B cell (primary cell): ENCODE data around the gene PLPP3. TPM values are rescaled to one million over a fixed set of nuclear protein-coding genes. Genes with fewer than 3 reads are reported as not detected.

Experiments used
- ATAC-seq: fragments of 200-7000 bp; cut with Tn5 transposase; one replicate; pipeline ENCODE4 v1.10.0; 2021; ENCODE audit warnings: low read depth, mild to moderate bottlenecking, moderate number of reproducible peaks, moderate library complexity
- CTCF ChIA-PET: fragments of 350-600 bp; sonication (Branson Sonifier 250); formaldehyde crosslinking; loops from one replicate; lab custom pipeline; 2021; ENCODE audit warnings: antibody characterized with exemption, inconsistent platforms; lab: Charles Lee
- POLR2A ChIA-PET: fragments of 350-600 bp; sonication (Branson Sonifier 250); formaldehyde crosslinking; loops from one replicate; lab custom pipeline; 2021; ENCODE audit warnings: antibody characterized with exemption; lab: Charles Lee
- DNase-seq: peaks from one replicate; pipeline ENCODE4 v3.0.0; 2013
- H2AFZ ChIP-seq: 2 replicates; pipeline ENCODE4 v1.6.1; 2012; ENCODE audit warnings: mild to moderate bottlenecking, low read depth, low read length; ENCODE audit not compliant: insufficient read depth, poor library complexity, severe bottlenecking
- H3K27ac ChIP-seq, 2 donors: 1 replicate in 1 of 2; 2 replicates in 1 of 2; pipeline ENCODE4 v1.5.1; 2012 to 2013; ENCODE audit warnings: low read length in 2 of 2, mild to moderate bottlenecking in 2 of 2, moderate library complexity in 1 of 2
- H3K27me3 ChIP-seq, 4 experiments: fragments of 200-600 bp in 1 of 4; sonication (generic) in 1 of 4; replicated peaks in 1 of 4; 1 replicate in 2 of 4; 2 replicates in 2 of 4; pipeline versions ENCODE4 v1.6.1 to v1.7.0; 2013 to 2016; ENCODE audit warnings: low read length in 3 of 4, mild to moderate bottlenecking in 2 of 4, mixed read lengths in 1 of 4, moderate library complexity in 1 of 4; ENCODE audit not compliant: insufficient read depth in 4 of 4, control insufficient read depth in 3 of 4; ENCODE audit errors: control extremely low read depth in 1 of 4
- H3K36me3 ChIP-seq, 2 experiments: replicated peaks in 1 of 2; 1 replicate in 1 of 2; 2 replicates in 1 of 2; pipeline versions ENCODE4 v1.6.1 to v1.7.1; 2013; ENCODE audit warnings: low read length in 1 of 2; ENCODE audit not compliant: insufficient read depth in 2 of 2, control insufficient read depth in 1 of 2; ENCODE audit errors: control extremely low read depth in 1 of 2, extremely low read depth in 1 of 2
- H3K4me1 ChIP-seq, 2 donors: fragments of 200-600 bp in 1 of 2; sonication (generic) in 1 of 2; 1 replicate in 1 of 2; 2 replicates in 1 of 2; pipeline versions ENCODE4 v1.5.1 to v1.6.1; 2013 to 2017; ENCODE audit warnings: low read length in 2 of 2; ENCODE audit not compliant: control insufficient read depth in 2 of 2, insufficient read depth in 2 of 2
- H3K4me2 ChIP-seq: replicated peaks from 2 replicates; pipeline ENCODE3; 2012; ENCODE audit warnings: mild to moderate bottlenecking, low read depth, low read length; ENCODE audit not compliant: poor library complexity, severe bottlenecking
- H3K4me3 ChIP-seq, 5 experiments: fragments of 200-600 bp in 1 of 5; sonication (generic) in 1 of 5; 1 replicate in 3 of 5; 2 replicates in 2 of 5; pipeline versions ENCODE4 v1.5.1 to v1.7.0; 2011 to 2016; ENCODE audit warnings: low read length in 4 of 5, mild to moderate bottlenecking in 4 of 5, low read depth in 2 of 5, control low read depth in 1 of 5, moderate library complexity in 1 of 5; ENCODE audit not compliant: insufficient read depth in 1 of 5; ENCODE audit errors: control extremely low read depth in 1 of 5, extremely low read depth in 1 of 5
- H3K79me2 ChIP-seq: fragments of 200-600 bp; sonication (generic); one replicate; pipeline ENCODE4 v1.6.0; 2016; ENCODE audit warnings: low read length; ENCODE audit not compliant: control insufficient read depth, insufficient read depth
- H3K9ac ChIP-seq: fragments of 200-600 bp; sonication (generic); 2 replicates; pipeline ENCODE4 v1.6.1; 2017; ENCODE audit warnings: mild to moderate bottlenecking, low read length, moderate library complexity
- H3K9me3 ChIP-seq, 3 donors: one replicate each; pipeline versions ENCODE4 v1.6.1 to v1.7.1; 2013; ENCODE audit warnings: low read length in 2 of 3; ENCODE audit not compliant: control insufficient read depth in 2 of 3, insufficient read depth in 1 of 3; ENCODE audit errors: control extremely low read depth in 1 of 3
- H4K20me1 ChIP-seq: 2 replicates; pipeline ENCODE4 v1.6.0; 2012; ENCODE audit warnings: mild to moderate bottlenecking, low read length; ENCODE audit not compliant: insufficient read depth, control insufficient read depth, poor library complexity, severe bottlenecking
- H3K27ac Mint-ChIP-seq: one replicate; pipeline ENCODE4 v1.8.0; 2021; ENCODE audit warnings: mixed read lengths
- H3K27me3 Mint-ChIP-seq: one replicate; pipeline ENCODE4 v1.8.0; 2021; ENCODE audit warnings: mixed read lengths
- H3K4me1 Mint-ChIP-seq: one replicate; pipeline ENCODE4 v1.8.0; 2021; ENCODE audit warnings: mixed read lengths
- H3K4me3 Mint-ChIP-seq: one replicate; pipeline ENCODE4 v1.8.0; 2021; ENCODE audit warnings: mixed read lengths
- H3K9me3 Mint-ChIP-seq: one replicate; pipeline ENCODE4 v1.8.0; 2022; ENCODE audit warnings: mixed read lengths; ENCODE audit not compliant: insufficient read depth
- EZH2 ChIP-seq: IDR thresholded peaks from 2 replicates; pipeline ENCODE4 v1.6.1; 2012; ENCODE audit warnings: borderline replicate concordance, low read depth, mild to moderate bottlenecking, moderate library complexity, low read length; ENCODE audit not compliant: insufficient read depth, poor library complexity, severe bottlenecking
- WGBS: methylation state at CpG from one replicate; pipeline ENCODE4 v1.1.5; 2013; ENCODE audit warnings: missing lambda C conversion rate; ENCODE audit not compliant: insufficient coverage; 5-methylcytosine and 5-hydroxymethylcytosine counted together
- intact Hi-C: fragments of 100-400 bp; cut with micrococcal nuclease; formaldehyde crosslinking; loops from one replicate; pipeline ENCODE4 v1.10.0; 2022
- polyA plus RNA-seq: library from polyadenylated mRNA; depleted of rRNA; stranded (reverse); fragments of >200 nt; gene quantifications from 2 replicates; pipeline ENCODE4 v1.2.3, GENCODE V29; 2012
- total RNA-seq, 2 donors: library from RNA; stranded (reverse); fragments of 120-200 nt in 1 of 2; gene quantifications; 1 replicate in 1 of 2; 2 replicates in 1 of 2; pipeline versions ENCODE4 v1.2.3 to v1.2.4, GENCODE V29; 2013 to 2022
- TF ChIP-seq, protein P1 (sequence below): fragments of 200-600 bp; IDR thresholded peaks from one replicate; pipeline ENCODE4 v1.8.0; 2022; ENCODE audit warnings: antibody characterized with exemption, mild to moderate bottlenecking

Gene PLPP3
- total and polyA plus RNA-seq, 2 donors (not counting 1 experiment from before 2014, with no cell fraction given): 1.8 to 2.9 TPM

DNA sequence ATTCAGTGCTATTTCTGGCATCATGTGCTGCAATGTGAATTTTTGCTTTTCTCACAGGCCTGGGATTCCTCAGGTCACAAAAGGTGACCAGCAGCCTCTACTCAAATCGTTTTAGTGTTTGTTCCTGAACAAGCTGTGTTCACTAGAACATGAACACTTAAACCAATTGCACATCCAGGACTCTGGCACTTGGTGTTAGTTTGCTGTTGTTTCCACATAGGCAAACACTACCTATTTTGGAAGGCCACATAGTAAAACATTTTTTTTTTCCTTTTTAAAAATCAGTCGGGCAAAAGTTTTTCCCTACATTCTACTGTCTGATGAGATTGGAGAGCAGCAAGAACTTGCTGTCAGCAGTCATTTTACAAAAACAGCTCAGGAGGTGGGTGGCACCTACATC is 83.2 kb downstream of the PLPP3 start:
- Mint-ChIP-seq H3K4me3 (no peak overlapping the region), H3K9me3 (no peaks in the 10 kb centered on the region), H3K27ac (no peak overlapping the region), H3K4me1 (no peaks in the 10 kb centered on the region), H3K27me3 (no peaks in the 10 kb centered on the region)
- H3K4me1 ChIP-seq: no peaks in the 10 kb centered on the region
- no peak overlapping the region for H3K27ac ChIP-seq
- intact Hi-C loops: no loop called here
- no CpG with 5 or more reads among the region's 2 CpGs for WGBS
- no peak overlapping the region for H3K4me3 ChIP-seq
- DNase-seq (no peak), ATAC-seq (no peak)
- no peaks in the 10 kb centered on the region for H4K20me1 ChIP-seq
- ChIA-PET POLR2A (no interaction called here), CTCF (no interaction called here)
- no peaks in the 10 kb centered on the region for H3K9me3 ChIP-seq
- no peaks in the 10 kb centered on the region for H3K36me3 ChIP-seq
- H3K79me2 ChIP-seq: no peaks in the 10 kb centered on the region
- no peak overlapping the region for H3K9ac ChIP-seq
- H3K27me3 ChIP-seq: no peaks in the 10 kb centered on the region
- H3K4me2 ChIP-seq: no peak overlapping the region
- no peak overlapping the region for H2AFZ ChIP-seq
- no peak for TF ChIP-seq EZH2

DNA sequence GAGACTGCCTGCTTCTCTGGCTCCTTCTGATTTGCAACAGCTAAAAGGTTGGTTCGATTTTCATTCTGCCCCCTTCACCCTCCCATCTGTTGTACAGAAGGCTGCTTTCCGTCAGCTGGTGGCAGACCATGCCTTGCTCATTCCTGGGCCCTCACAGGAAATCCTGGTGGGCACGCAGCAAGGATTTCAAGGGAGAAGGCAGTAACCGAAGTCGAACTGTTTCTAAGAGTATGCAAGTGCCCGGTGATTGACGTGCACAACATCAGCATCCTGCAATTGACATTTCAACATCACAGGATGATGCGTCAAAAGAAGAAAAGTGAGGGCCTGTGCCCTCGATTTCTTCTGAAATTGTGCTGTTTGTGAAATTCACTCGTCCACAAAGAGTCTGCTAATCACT is 83.8 kb downstream of the PLPP3 start:
- Histone ChIP-seq H3K4me2 (no peak overlapping the region), H3K36me3 (no peaks in the 10 kb centered on the region), H3K9me3 (no peaks in the 10 kb centered on the region), H4K20me1 (no peaks in the 10 kb centered on the region), H3K9ac (no peak overlapping the region), H3K4me1 (no peaks in the 10 kb centered on the region), H3K79me2 (no peaks in the 10 kb centered on the region), H3K27me3 (no peaks in the 10 kb centered on the region), H3K4me3 (no peak overlapping the region), H3K27ac (no peak overlapping the region), H2AFZ (no peak overlapping the region)
- Mint-ChIP-seq H3K4me3 (no peak overlapping the region), H3K27ac (no peak overlapping the region), H3K27me3 (no peaks in the 10 kb centered on the region), H3K9me3 (no peaks in the 10 kb centered on the region), H3K4me1 (no peaks in the 10 kb centered on the region)
- intact Hi-C loops: no loop called here
- CTCF ChIA-PET: no interaction called here
- no peak for DNase-seq
- TF ChIP-seq, protein P1, sequence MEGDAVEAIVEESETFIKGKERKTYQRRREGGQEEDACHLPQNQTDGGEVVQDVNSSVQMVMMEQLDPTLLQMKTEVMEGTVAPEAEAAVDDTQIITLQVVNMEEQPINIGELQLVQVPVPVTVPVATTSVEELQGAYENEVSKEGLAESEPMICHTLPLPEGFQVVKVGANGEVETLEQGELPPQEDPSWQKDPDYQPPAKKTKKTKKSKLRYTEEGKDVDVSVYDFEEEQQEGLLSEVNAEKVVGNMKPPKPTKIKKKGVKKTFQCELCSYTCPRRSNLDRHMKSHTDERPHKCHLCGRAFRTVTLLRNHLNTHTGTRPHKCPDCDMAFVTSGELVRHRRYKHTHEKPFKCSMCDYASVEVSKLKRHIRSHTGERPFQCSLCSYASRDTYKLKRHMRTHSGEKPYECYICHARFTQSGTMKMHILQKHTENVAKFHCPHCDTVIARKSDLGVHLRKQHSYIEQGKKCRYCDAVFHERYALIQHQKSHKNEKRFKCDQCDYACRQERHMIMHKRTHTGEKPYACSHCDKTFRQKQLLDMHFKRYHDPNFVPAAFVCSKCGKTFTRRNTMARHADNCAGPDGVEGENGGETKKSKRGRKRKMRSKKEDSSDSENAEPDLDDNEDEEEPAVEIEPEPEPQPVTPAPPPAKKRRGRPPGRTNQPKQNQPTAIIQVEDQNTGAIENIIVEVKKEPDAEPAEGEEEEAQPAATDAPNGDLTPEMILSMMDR: no peak
- no peak for TF ChIP-seq EZH2
- POLR2A ChIA-PET: no interaction called here
- WGBS: 94% methylated on average over 4 of the region's 10 CpGs
- ATAC-seq: no peak
